HL-60 (cell line): ENCODE data around the gene SFMBT2.

ENCODE experiments used
- DNase-seq, 2 experiments: peaks; one replicate each; pipeline ENCODE4 v3.0.0-alpha.2; 2010 to 2020; ENCODE audit warnings: low read depth in 1 of 2, low spot score in 1 of 2
- H3K27ac ChIP-seq: fragments of 250-450 bp; sonication (Bioruptor Pico); replicated peaks from 2 replicates; pipeline ENCODE4 v1.5.1; 2020; ENCODE audit warnings: mild to moderate bottlenecking, moderate library complexity
- H3K27me3 ChIP-seq: fragments of 250-450 bp; sonication (Bioruptor Pico); 2 replicates; pipeline ENCODE4 v1.5.1; 2021; ENCODE audit warnings: mild to moderate bottlenecking, moderate library complexity; ENCODE audit not compliant: insufficient read depth, poor library complexity, severe bottlenecking
- H3K4me3 ChIP-seq: replicated peaks from 2 replicates; pipeline ENCODE4 v1.5.1; 2011; ENCODE audit warnings: mild to moderate bottlenecking, control low read depth, low read length; ENCODE audit not compliant: insufficient read depth
- CTCF ChIP-seq: IDR thresholded peaks from one replicate; pipeline ENCODE4 v1.5.1; 2011; ENCODE audit warnings: low read length, control low read depth, inconsistent platforms; ENCODE audit not compliant: insufficient read depth
- GABPA ChIP-seq: IDR thresholded peaks from 2 replicates; pipeline ENCODE4 v1.6.1; 2012; ENCODE audit warnings: low read depth
- POLR2AphosphoS5 ChIP-seq: IDR thresholded peaks from 2 replicates; pipeline ENCODE4 v1.6.1; 2012; ENCODE audit warnings: low read depth
- REST ChIP-seq: IDR thresholded peaks from 2 replicates; pipeline ENCODE4 v1.6.1; 2012; ENCODE audit warnings: low read depth; ENCODE audit not compliant: insufficient replicate concordance
- SPI1 ChIP-seq: IDR thresholded peaks from 2 replicates; pipeline ENCODE4 v1.6.1; 2012; ENCODE audit warnings: low read depth, mild to moderate bottlenecking, borderline replicate concordance

SFMBT2 gene

DNA sequence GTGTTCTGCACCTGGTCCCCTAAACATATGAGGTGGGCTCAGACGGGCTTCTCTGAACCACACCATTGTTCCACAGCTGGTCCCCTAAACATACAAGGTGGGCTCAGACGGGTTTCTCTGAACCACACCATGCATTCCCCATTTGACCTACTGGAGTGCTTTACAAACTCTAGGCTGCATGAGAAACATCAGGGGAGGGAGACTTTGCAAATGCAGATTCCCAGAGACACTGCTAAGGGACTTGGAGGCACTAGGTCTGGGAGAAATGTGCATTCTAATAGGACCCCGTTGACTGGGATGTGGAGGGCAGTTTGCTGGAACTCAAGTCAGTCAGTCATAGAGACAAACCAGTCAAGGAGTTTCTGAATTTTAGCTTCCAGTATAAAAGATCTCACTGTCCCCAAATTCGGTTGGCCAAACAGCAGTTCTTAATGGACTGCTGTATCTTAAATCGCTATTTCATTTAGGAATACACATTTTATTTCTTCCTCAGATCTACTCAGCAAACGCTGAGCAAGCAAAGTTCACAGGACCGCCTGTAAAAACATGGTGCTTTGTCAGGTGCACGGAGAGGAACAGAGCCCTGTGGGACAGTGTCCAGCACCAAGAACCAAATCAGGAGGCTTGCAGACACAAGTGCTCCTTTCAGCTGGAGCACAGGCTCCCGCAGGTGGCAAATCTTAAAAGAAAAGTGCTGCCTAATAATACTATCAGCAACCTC, 198.8 kb downstream of the SFMBT2 start:
- Histone ChIP-seq H3K27me3 (no peaks in the 10 kb centered on the region), H3K27ac (no peak overlapping the region), H3K4me3 (no peak overlapping the region)
- TF ChIP-seq CTCF (no peak), SPI1 (no peak), GABPA (no peak), POLR2AphosphoS5 (no peak), REST (no peak)
- no peak for DNase-seq

GRCh38 chr10:7210516-7210915, 200.3 kb downstream of the SFMBT2 start:
- TF ChIP-seq GABPA (no peak), SPI1 (no peak), CTCF (no peak), REST (no peak), POLR2AphosphoS5 (no peak)
- H3K27ac ChIP-seq, result no peak overlapping the region
- no peaks in the 10 kb centered on the region for H3K27me3 ChIP-seq
- no peak overlapping the region for H3K4me3 ChIP-seq
- DNase-seq, result no peak

DNA sequence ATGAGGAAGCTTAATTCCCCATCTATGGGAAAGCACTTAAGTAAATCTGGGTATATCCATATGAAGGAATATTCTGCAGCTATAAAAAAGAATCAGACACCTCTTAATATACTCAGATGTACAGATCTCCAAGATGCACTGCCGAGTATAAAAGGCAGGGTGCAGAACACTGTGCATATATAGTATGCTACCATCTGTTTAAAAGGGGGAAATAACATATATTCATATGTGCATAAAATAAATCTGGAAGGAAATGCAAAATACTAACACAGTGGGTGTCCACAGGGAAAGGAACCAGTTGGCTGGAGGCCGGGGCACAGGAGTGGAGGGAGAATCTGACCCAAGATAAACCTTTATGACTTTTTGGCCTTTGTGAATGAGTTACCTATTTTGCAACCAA, 201.4 kb downstream of the SFMBT2 start:
- Histone ChIP-seq H3K27me3 (no peaks in the 10 kb centered on the region), H3K27ac (no peak overlapping the region), H3K4me3 (no peak overlapping the region)
- TF ChIP-seq POLR2AphosphoS5 (no peak), GABPA (no peak)
- no peak for DNase-seq

DNA sequence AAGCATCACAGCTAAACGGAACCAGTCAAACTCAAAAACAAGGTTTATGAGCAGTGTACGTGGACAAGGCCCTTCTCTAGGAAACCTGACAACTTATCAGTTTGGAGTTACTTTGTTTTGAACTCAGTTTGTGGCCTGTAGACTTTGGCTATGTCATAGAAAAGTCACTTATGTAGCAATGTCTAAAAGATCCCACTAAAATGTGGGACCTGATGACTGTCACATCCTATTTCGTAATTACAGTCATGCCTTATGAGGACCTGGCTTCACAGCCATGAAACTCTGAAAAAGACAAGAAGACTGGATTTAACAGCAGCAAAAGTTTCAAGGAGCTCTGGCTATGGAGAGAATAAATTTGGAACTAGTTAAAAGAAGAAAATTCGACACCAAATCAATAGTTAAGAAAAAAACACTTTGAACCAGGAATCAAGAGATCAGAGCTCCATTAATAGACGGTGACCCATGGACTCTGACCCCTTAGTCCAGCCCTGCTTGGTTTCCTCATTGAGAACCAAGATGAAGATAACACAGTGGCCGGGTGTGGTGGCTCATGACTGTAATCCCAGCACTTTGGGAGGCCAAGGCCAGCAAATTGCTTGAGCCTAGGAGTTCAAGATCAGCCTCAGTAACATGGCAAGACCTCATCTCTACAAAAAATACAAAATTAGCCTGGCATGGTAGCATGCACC, 204.3 kb downstream of the SFMBT2 start:
- TF ChIP-seq GABPA, result no peak
- no peak for TF ChIP-seq REST
- TF ChIP-seq CTCF, result no peak
- no peak for TF ChIP-seq POLR2AphosphoS5
- Histone ChIP-seq H3K4me3 (no peak overlapping the region), H3K27ac (no peak overlapping the region), H3K27me3 (no peaks in the 10 kb centered on the region)
- DNase-seq, result peak in 1 of 2 experiments; percentile 50
